Stimulated activated CD8-positive, alpha-beta memory T cell treated with anti-CD3 and anti-CD28 coated beads, Interleukin-15, amount 100 ng/mL, for 1 hour (primary cell): ENCODE data around the gene DLG5.
"Not testable (repeated sequence)": the region's sequence is repeated elsewhere in the genome, so short reads cannot be mapped to it uniquely, and the experiment has no call there.

Experiments
- DNase-seq: peaks from one replicate; pipeline ENCODE4 v3.0.0-alpha.2; 2020; ENCODE audit warnings: low read depth

The DLG5 gene

GRCh38 chr10:77758406-77758805 lies 168.1 kb downstream of the DLG5 start:
- not testable (repeated sequence) for DNase-seq

GRCh38 chr10:77756319-77757232 lies 170.0 kb downstream of the DLG5 start:
- no peak for DNase-seq

- no peak for DNase-seq
Observed at GRCh38 chr10:77746047-77746707, 180.4 kb downstream of the DLG5 start.

- no peak for DNase-seq
Observed at GRCh38 chr10:77744245-77744644, 182.3 kb downstream of the DLG5 start.

GRCh38 chr10:77742172-77742571 lies 184.4 kb downstream of the DLG5 start:
- no peak for DNase-seq

GRCh38 chr10:77741746-77742145 lies 184.8 kb downstream of the DLG5 start:
- DNase-seq: no peak
